GM04503 (cell line): ENCODE measurements around the gene HS6ST3.

ENCODE experiments used
- DNase-seq: peaks from one replicate; pipeline ENCODE4 v3.0.0-alpha.2; 2012; ENCODE audit warnings: low read depth

HS6ST3 gene

GRCh38 chr13:96836733-96837132 is 746.8 kb downstream of the HS6ST3 start:
- DNase-seq, result no peak

GRCh38 chr13:96837809-96838208 is 747.9 kb downstream of the HS6ST3 start:
- DNase-seq, result no peak

- no peak for DNase-seq
These were observed 754.3 kb downstream of the HS6ST3 start for GRCh38 chr13:96844195-96844594.

- no peak for DNase-seq
These were observed 754.7 kb downstream of the HS6ST3 start for GRCh38 chr13:96844616-96845015.

- DNase-seq, result no peak
These were observed 758.4 kb downstream of the HS6ST3 start for GRCh38 chr13:96848286-96848685.

GRCh38 chr13:96849091-96849490 is 759.2 kb downstream of the HS6ST3 start:
- no peak for DNase-seq

GRCh38 chr13:96850538-96851145 is 760.7 kb downstream of the HS6ST3 start:
- DNase-seq, result no peak

- no peak for DNase-seq
These were observed 762.0 kb downstream of the HS6ST3 start for GRCh38 chr13:96851856-96852445.

GRCh38 chr13:96858133-96858826 is 768.4 kb downstream of the HS6ST3 start:
- no peak for DNase-seq

- DNase-seq, result no peak
These were observed 771.0 kb downstream of the HS6ST3 start for GRCh38 chr13:96860882-96861281.

GRCh38 chr13:96862093-96862492 is 772.2 kb downstream of the HS6ST3 start:
- DNase-seq, result no peak

- no peak for DNase-seq
These were observed 773.1 kb downstream of the HS6ST3 start for GRCh38 chr13:96862999-96863398.

GRCh38 chr13:96871469-96871868 is 781.6 kb downstream of the HS6ST3 start:
- no peak for DNase-seq

- no peak for DNase-seq
These were observed 790.5 kb downstream of the HS6ST3 start for GRCh38 chr13:96880419-96880818.
